NT2/D1 (cell line): Measurements from ENCODE around the gene TMEM131.
"Not testable (repeated sequence)": the region's sequence is repeated elsewhere in the genome, so short reads cannot be mapped to it uniquely, and the experiment has no call there.

Experiments
- DNase-seq: peaks from one replicate; pipeline ENCODE4 v3.0.0-alpha.2; 2011; ENCODE audit warnings: low read depth, low spot score
- H3K27me3 ChIP-seq: 2 replicates; pipeline ENCODE4 v1.6.0; 2011; ENCODE audit warnings: mild to moderate bottlenecking; ENCODE audit not compliant: insufficient read length, insufficient read depth
- H3K36me3 ChIP-seq: 2 replicates; pipeline ENCODE4 v1.6.1; 2011; ENCODE audit warnings: mild to moderate bottlenecking, low read length, mixed read lengths; ENCODE audit not compliant: insufficient read depth, insufficient read length
- H3K4me1 ChIP-seq: 2 replicates; pipeline ENCODE4 v1.5.1; 2011; ENCODE audit not compliant: insufficient read depth, insufficient read length
- H3K4me3 ChIP-seq: 2 replicates; pipeline ENCODE4 v1.5.1; 2011; ENCODE audit warnings: low read depth; ENCODE audit not compliant: insufficient read length
- H3K9ac ChIP-seq: 2 replicates; pipeline ENCODE4 v1.6.0; 2011; ENCODE audit warnings: low read depth; ENCODE audit not compliant: insufficient read length
- H3K9me3 ChIP-seq: 2 replicates; pipeline ENCODE4 v1.5.1; 2011; ENCODE audit warnings: mild to moderate bottlenecking, low read length; ENCODE audit not compliant: insufficient read depth
- SUZ12 ChIP-seq: IDR thresholded peaks from 2 replicates; pipeline ENCODE4 v1.6.1; 2011; ENCODE audit not compliant: insufficient read length, insufficient read depth; ENCODE audit errors: extremely low read depth
- YY1 ChIP-seq: IDR thresholded peaks from 2 replicates; pipeline ENCODE4 v1.6.1; 2011; ENCODE audit not compliant: insufficient read length, insufficient read depth
- ZNF274 ChIP-seq: IDR thresholded peaks from 2 replicates; pipeline ENCODE4 v1.6.1; 2011; ENCODE audit warnings: mild to moderate bottlenecking, low read depth, low read length

The TMEM131 gene

DNA sequence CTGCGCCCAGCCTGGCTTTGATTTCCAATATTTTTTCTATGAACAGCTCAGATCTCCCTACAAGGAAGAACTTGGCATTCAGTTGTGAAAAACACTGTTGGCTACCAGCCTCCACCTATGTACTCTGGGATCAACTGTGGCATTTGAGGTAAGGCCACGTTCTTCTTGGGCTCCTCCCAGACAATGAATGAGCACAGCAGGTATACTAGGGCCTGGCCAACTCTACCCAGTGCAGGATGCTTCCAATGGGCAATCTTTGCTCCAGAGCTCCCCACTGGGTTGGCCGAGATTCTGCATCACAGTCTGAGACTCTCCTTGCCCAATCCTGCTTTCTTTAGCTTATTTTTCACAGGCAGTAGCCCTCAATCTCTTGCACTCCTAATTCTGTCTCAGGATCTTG, 75.9 kb downstream of the TMEM131 start:
- DNase-seq = no peak
- TF ChIP-seq SUZ12 (no peak), YY1 (no peak), ZNF274 (no peak; the same call in 1 of the 2 replicates)
- H3K4me1 ChIP-seq = no peaks in the 10 kb centered on the region

DNA sequence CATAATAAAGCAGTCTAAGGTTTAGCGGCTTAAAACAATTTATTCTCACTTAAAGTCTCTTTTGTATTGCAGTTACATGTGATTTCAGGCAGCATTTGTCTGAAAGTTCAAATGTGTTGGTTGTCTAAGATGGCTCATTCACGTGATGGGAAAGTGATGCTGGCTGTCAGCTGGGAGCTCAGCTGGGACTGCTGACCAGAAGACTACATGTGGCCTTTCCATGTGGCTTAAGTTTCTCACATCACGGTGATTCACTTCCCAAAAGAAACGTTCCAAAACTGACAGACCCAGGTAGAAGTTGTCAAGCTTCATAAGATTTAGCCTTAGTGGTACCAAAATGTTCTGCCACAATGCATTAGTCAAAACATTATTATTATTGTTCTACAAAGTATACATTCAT, 76.9 kb downstream of the TMEM131 start:
- DNase-seq = no peak
- TF ChIP-seq ZNF274 (no peak), SUZ12 (no peak), YY1 (no peak)
- Histone ChIP-seq H3K36me3 (peaks cover 5% of the 10 kb centered on the region), H3K4me1 (no peaks in the 10 kb centered on the region), H3K9me3 (peaks cover 33% of the 10 kb centered on the region), H3K27me3 (no peaks in the 10 kb centered on the region), H3K4me3 (no peak overlapping the region), H3K9ac (no peak overlapping the region)

More for the DNA sequence above, 75.9 kb downstream of the TMEM131 start:
- H3K9ac ChIP-seq = no peak overlapping the region
- H3K9me3 ChIP-seq = peaks cover 33% of the 10 kb centered on the region
- H3K27me3 ChIP-seq = no peaks in the 10 kb centered on the region
- peaks cover 13% of the 10 kb centered on the region for H3K36me3 ChIP-seq
- H3K4me3 ChIP-seq = no peak overlapping the region

DNA sequence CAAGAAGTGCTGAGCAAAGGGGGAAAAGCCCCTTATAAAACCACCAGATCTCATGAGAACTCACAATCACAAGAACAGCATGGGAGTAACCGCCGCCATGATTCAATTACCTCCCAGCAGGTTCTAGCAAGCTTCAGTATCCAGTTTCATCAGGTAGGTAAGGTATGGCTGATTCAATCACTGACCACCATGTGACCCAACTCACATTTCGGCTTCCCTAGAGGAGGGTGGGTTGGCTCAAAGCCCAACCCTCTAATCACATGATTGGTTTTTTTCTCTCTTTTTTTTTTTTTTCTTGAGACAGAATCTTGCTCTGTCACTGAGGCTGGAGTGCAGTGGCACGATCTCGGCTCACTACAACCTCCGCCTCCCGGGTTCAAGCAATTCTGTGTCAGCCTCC, 78.1 kb downstream of the TMEM131 start:
- not testable (repeated sequence) for DNase-seq, H3K27me3 ChIP-seq, H3K9ac ChIP-seq, H3K4me3 ChIP-seq, H3K36me3 ChIP-seq, H3K4me1 ChIP-seq
- H3K9me3 ChIP-seq = peaks cover 33% of the 10 kb centered on the region

DNA sequence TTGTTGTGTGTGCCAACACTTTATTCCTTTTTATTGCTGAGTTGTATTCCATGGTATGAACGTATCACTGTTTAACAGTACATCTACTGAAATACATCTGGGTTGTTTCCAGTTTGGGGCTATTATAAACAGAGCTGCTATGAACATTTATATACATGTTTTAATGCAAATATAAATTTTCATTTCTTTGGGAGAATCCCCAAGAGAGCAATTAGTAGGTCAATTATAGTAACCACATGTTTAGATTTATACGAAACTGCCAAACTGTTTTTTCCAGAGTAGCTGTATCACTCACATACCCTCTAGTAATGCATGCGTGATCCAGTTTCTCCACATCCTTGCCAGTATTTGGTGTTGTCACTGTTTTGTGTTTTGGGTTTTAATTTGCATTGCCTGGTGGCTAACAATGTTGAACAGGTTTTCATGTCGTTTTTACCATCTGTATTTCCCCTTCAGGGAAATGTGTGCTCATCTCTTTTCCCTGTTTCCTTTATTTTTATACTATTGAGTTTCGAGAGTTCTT, 81.0 kb downstream of the TMEM131 start:
- no peaks in the 10 kb centered on the region for H3K4me1 ChIP-seq
- no peak for DNase-seq
- no peak overlapping the region for H3K4me3 ChIP-seq
- H3K9ac ChIP-seq = no peak overlapping the region
- TF ChIP-seq SUZ12 (no peak), ZNF274 (no peak), YY1 (no peak)
- H3K36me3 ChIP-seq = no peaks in the 10 kb centered on the region
- H3K27me3 ChIP-seq = no peaks in the 10 kb centered on the region
- H3K9me3 ChIP-seq = peaks cover 16% of the 10 kb centered on the region

DNA sequence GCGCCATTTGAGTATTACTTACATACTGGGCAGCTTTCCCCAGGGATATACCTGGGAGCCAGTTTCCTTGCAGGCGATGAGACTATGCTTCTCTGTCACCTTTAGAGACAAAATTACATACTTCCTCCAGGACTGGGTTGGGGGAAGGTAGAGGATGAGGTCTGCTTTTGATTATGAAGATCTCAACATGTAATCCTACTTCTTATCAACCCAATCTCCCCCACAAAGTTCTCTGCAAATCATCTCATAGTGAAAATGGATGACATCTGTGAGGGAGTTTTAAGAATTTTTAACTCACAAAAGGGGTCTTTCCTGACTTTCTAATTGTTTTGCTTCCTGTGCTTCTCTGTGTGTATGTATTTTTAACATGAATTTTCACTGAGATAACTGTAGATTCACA, 81.9 kb downstream of the TMEM131 start:
- Histone ChIP-seq H3K4me1 (no peaks in the 10 kb centered on the region), H3K36me3 (no peaks in the 10 kb centered on the region), H3K9me3 (peaks cover 7% of the 10 kb centered on the region; the same call in 1 of the 2 replicates), H3K27me3 (no peaks in the 10 kb centered on the region), H3K4me3 (no peak overlapping the region), H3K9ac (no peak overlapping the region)
- no peak for TF ChIP-seq YY1
- TF ChIP-seq ZNF274 = no peak
- no peak for TF ChIP-seq SUZ12
- DNase-seq = no peak

DNA sequence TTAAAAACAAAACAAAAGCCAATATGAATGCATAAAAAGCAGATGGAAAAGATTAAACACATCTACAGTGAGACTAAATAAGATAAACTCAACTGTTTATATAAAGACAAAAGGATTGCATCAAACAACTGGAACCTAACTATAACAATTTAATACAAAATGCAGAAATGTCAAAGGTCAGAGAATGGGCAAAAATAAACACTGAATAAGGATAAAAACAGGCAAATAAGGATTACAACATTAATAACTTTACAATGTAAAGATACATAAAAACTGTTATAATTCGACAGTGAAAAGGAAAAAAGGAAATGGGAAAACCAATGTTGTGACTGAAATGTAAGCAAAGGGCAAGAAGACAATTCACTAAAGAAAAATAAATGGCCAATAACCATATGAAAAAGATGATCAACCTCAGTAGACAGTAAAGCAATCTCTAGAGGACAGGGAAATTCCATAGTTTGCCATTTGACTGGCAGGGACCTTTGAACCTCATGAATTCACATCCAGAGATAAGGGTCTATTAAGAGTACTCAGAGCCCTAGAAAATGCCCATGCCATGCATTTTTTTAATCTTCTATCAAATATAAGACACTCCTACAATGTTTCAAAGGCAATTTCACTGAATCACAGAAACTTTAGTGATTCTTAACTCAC, 83.7 kb downstream of the TMEM131 start:
- Histone ChIP-seq H3K36me3 (peaks cover 5% of the 10 kb centered on the region), H3K9ac (no peak overlapping the region), H3K4me3 (no peak overlapping the region), H3K27me3 (no peaks in the 10 kb centered on the region), H3K4me1 (no peaks in the 10 kb centered on the region), H3K9me3 (no peaks in the 10 kb centered on the region)
- no peak for DNase-seq
- TF ChIP-seq ZNF274 = no peak
- TF ChIP-seq YY1 = no peak
- TF ChIP-seq SUZ12 = no peak

DNA sequence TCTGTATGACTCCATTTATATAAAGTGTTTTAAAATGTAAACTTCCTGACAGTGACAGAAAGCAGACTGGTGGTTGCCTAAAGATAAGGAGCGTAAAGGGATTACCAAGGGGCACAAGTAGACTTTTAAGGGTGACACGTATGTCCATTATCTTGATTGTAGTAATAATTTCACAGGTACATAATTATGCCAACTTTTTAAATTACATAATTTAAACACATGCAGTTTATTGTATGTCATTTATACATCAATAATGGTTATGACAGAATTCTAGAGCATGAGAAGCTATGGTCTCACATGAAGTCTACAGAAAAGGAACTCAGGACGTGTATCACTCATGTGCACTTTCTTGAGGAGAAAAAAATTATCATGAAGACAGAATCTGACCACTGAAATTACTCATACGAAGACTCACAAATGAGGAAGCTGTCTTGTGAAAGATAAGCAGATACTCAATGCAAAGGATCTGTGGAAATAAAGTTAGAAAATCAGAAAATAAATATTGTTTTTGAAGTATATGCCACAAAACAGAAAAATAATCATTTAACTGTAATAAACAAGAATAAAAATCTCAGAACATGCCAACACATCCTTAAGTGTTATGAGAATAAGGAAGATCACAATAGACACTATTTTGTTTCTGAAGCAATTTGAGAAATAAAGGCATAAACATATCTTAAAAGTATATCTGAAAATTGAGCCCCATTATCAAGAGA, 84.4 kb downstream of the TMEM131 start:
- no peaks in the 10 kb centered on the region for H3K4me1 ChIP-seq
- no peak for TF ChIP-seq YY1
- no peaks in the 10 kb centered on the region for H3K27me3 ChIP-seq
- no peaks in the 10 kb centered on the region for H3K9me3 ChIP-seq
- H3K9ac ChIP-seq = no peak overlapping the region
- no peak for DNase-seq
- H3K4me3 ChIP-seq = no peak overlapping the region
- peaks cover 10% of the 10 kb centered on the region for H3K36me3 ChIP-seq
